ENCODE data around the gene TANGO2. TPM values are rescaled to one million over a fixed set of nuclear protein-coding genes. Genes with fewer than 3 reads are reported as not detected.
A peak's percentile ranks its signal among the peaks of the same experiment; 100 is the strongest.

TANGO2 gene
- total RNA-seq, 2 donors from 2014 or later = 10.5 to 19.7 TPM

DNA sequence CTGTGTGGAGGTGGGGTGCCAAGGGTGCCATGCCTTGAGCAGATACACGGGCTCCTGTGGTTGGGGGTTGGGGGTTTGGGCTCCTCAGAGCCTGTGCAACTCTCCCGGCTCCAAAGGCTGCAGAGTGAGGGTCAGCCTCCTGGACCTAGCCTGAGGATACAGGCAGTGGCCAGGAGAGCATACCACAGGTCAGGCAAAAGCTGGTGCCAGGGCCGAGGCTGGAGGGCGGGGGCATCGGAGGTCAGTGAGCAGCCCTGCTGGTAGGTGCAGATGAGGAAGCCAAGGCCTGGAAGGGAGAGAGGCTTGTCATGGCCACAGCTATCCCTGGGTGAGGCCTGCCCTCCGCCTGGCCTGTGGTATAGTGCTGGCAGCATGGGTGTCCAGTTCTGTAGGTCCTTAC, 33.6 kb downstream of the TANGO2 start:
- peaks cover 0 to 5% of the 10 kb centered on the region in 2 donors for H3K36me3 ChIP-seq (replicated peaks in 1 of 2; ENCODE audit: insufficient read depth in 1 of 2, low read depth in 2 of 2)
- DNase-seq (no peak), ATAC-seq (peak; percentile 18)
- no peaks in the 10 kb centered on the region for H3K27me3 ChIP-seq
- TF ChIP-seq, protein P1, sequence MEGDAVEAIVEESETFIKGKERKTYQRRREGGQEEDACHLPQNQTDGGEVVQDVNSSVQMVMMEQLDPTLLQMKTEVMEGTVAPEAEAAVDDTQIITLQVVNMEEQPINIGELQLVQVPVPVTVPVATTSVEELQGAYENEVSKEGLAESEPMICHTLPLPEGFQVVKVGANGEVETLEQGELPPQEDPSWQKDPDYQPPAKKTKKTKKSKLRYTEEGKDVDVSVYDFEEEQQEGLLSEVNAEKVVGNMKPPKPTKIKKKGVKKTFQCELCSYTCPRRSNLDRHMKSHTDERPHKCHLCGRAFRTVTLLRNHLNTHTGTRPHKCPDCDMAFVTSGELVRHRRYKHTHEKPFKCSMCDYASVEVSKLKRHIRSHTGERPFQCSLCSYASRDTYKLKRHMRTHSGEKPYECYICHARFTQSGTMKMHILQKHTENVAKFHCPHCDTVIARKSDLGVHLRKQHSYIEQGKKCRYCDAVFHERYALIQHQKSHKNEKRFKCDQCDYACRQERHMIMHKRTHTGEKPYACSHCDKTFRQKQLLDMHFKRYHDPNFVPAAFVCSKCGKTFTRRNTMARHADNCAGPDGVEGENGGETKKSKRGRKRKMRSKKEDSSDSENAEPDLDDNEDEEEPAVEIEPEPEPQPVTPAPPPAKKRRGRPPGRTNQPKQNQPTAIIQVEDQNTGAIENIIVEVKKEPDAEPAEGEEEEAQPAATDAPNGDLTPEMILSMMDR (IDR thresholded peaks at IDR 0.05) = no peak
- TF ChIP-seq POLR2A (IDR thresholded peaks at IDR 0.05) = no peak
- no peak overlapping the region for H3K4me3 ChIP-seq
- 95 to 96% methylated on average over 4 to 5 of the region's 6 CpGs for WGBS, 2 donors
- no peaks in the 10 kb centered on the region for H3K9me3 ChIP-seq
- intact Hi-C loops (cut with DNase I) = no loop called here
- H3K4me1 ChIP-seq = no peaks in the 10 kb centered on the region
- no peak overlapping the region for H3K27ac ChIP-seq

- no peaks in the 10 kb centered on the region for H3K27me3 ChIP-seq
- no peak overlapping the region for H3K27ac ChIP-seq
- no peak overlapping the region for H3K4me3 ChIP-seq
- WGBS, 2 donors = 88 to 93% methylated on average over 2 of the region's 2 CpGs
- peaks cover 0 to 5% of the 10 kb centered on the region in 2 donors for H3K36me3 ChIP-seq (replicated peaks in 1 of 2; ENCODE audit: insufficient read depth in 1 of 2, low read depth in 2 of 2)
- TF ChIP-seq POLR2A (IDR thresholded peaks at IDR 0.05) = no peak
- TF ChIP-seq, protein P1 (IDR thresholded peaks at IDR 0.05) = no peak
- no peaks in the 10 kb centered on the region for H3K4me1 ChIP-seq
- no peak for DNase-seq
- ATAC-seq = no peak
- H3K9me3 ChIP-seq = no peaks in the 10 kb centered on the region
- intact Hi-C loops (cut with DNase I) = no loop called here
Observed at GRCh38 chr22:20055144-20055543, 34.2 kb downstream of the TANGO2 start.

DNA sequence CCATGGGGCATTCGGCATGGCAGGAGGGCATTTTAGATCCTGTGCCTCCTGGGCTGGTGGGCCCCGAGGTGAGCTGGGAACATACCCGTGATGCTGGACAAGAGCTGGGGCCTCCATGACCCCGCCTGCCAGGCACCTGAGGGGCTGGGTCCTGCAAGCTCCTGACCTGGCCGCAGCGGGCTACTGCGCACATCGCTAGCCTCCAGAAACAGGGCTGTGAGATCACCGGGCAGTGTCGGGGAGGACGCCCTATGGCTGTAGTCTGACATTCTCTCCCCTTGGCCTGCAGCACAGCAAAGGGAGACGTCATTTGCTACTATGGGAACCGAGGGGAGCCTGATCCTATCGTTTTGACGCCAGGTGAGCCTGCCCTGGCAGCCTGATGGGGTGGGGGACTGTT, 34.7 kb downstream of the TANGO2 start:
- no peaks in the 10 kb centered on the region for H3K4me1 ChIP-seq
- no peak overlapping the region for H3K4me3 ChIP-seq
- intact Hi-C loops (cut with DNase I) = no loop called here
- no peak overlapping the region for H3K27ac ChIP-seq
- ATAC-seq (no peak), DNase-seq (no peak)
- TF ChIP-seq POLR2A (IDR thresholded peaks at IDR 0.05) = no peak
- TF ChIP-seq, protein P1 (IDR thresholded peaks at IDR 0.05) = no peak
- no peaks in the 10 kb centered on the region for H3K27me3 ChIP-seq
- H3K9me3 ChIP-seq = no peaks in the 10 kb centered on the region
- peaks cover 0 to 5% of the 10 kb centered on the region in 2 donors for H3K36me3 ChIP-seq (replicated peaks in 1 of 2; ENCODE audit: insufficient read depth in 1 of 2, low read depth in 2 of 2)
- 91 to 100% methylated on average over 1 to 15 of the region's 15 CpGs for WGBS, 2 donors

DNA sequence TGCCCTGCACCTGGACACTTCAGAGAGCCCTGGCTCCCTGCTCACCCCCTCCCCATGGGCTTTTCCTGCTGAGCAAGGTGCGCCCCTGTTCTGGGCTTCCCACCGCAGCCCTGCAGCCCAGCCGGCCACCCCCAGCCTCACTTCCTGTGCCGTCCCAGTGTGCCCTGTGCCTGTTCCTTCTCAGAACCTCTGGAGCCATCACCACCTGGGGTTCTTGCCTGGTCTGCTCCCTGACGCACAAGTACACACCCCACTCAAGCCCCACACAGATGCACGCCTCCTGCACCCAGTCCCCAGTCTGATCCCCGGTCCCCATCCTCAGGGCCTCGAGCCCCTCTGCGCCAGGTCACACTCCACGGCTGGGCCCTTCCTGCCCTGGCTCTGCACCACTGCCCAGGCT, 35.3 kb downstream of the TANGO2 start:
- WGBS, 2 donors = 90% methylated on average over 7 to 9 of the region's 10 CpGs
- TF ChIP-seq, protein P1 (IDR thresholded peaks at IDR 0.05) = no peak
- TF ChIP-seq POLR2A (IDR thresholded peaks at IDR 0.05) = no peak
- H3K9me3 ChIP-seq = no peaks in the 10 kb centered on the region
- H3K36me3 ChIP-seq (replicated peaks in 1 of 2; ENCODE audit: insufficient read depth in 1 of 2, low read depth in 2 of 2) = peaks cover 0 to 6% of the 10 kb centered on the region in 2 donors
- no peak overlapping the region for H3K4me3 ChIP-seq
- no peaks in the 10 kb centered on the region for H3K4me1 ChIP-seq
- DNase-seq (no peak), ATAC-seq (no peak)
- H3K27ac ChIP-seq = no peak overlapping the region
- intact Hi-C loops (cut with DNase I) = no loop called here
- no peaks in the 10 kb centered on the region for H3K27me3 ChIP-seq

DNA sequence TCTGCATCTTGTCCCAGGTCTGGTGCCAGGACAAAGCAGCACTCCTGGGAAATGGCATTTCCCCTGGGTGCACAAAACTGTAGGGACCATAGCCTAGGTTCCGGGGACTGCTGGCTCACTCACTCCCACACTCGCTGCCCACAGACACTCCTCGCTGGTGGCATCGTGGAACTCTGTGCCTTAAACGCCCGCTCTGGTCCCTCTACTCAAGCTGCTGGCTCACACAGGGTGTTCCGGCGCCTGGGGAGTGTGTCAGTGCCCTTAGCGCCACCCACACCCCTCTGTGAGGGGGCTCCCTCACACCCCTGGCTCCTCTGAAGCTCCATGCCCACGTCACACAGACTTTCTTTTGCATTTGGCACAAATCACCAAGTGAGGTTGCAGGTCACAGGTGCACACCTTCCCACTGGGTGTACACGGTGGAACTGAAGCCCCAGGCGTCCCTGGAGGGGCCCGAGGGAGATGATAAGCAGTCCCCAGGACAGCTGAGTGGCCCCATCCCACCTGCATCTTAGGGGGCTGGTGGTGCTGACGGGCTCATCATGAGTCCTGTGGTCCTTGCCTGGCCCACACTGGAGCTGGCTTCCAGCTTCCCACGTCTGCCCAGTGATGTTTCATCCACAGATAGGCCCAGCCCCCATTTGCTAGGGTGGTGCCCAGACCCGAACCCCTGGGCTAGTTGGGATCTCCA, 35.9 kb downstream of the TANGO2 start:
- Histone ChIP-seq H3K4me3 (no peak overlapping the region), H3K27me3 (no peaks in the 10 kb centered on the region), H3K36me3 (replicated peaks in 1 of 2; ENCODE audit: insufficient read depth in 1 of 2, low read depth in 2 of 2) (peaks cover 0 to 11% of the 10 kb centered on the region in 2 donors), H3K9me3 (no peaks in the 10 kb centered on the region), H3K27ac (no peak overlapping the region), H3K4me1 (no peaks in the 10 kb centered on the region)
- TF ChIP-seq, protein P1 (IDR thresholded peaks at IDR 0.05) = no peak
- TF ChIP-seq POLR2A (IDR thresholded peaks at IDR 0.05) = no peak
- 77 to 86% methylated on average over 13 to 16 of the region's 16 CpGs for WGBS, 2 donors
- intact Hi-C loops (cut with DNase I) = no loop called here
- ATAC-seq = no peak
- no peak for DNase-seq

All from body of pancreas (tissue), 4 donors.